HCT116 (cell line): Measurements from ENCODE around the gene TMEM201. TPM values are rescaled to one million over a fixed set of nuclear protein-coding genes. Genes with fewer than 3 reads are reported as not detected.

ENCODE experiments used
- ATAC-seq: fragments of 200-7000 bp; cut with Tn5 transposase; 2 replicates; pipeline ENCODE4 v1.9.1; 2020; ENCODE audit warnings: mild to moderate bottlenecking, moderate library complexity
- BruUV-seq: library from RNA; stranded (reverse); fragments of 400-500 nt; replicated peaks from 2 replicates; lab custom pipeline; 2021; lab: Mats Ljungman, UMichigan
- CTCF ChIA-PET: fragments of 300-600 bp; sonication (Branson Sonifier 250); formaldehyde crosslinking; loops from one replicate; lab custom pipeline; 2021; ENCODE audit warnings: antibody characterized with exemption; lab: Charles Lee
- POLR2A ChIA-PET: fragments of 300-600, 350-600 bp; sonication (Branson Sonifier 250); formaldehyde crosslinking; loops from one replicate; lab custom pipeline; 2021; ENCODE audit warnings: antibody characterized with exemption; lab: Charles Lee
- RAD21 ChIA-PET, 2 experiments: fragments of 300-600 bp; sonication (Branson Sonifier 250); formaldehyde crosslinking; loops; one replicate each; lab custom pipeline; 2023; ENCODE audit warnings: low total read pairs in 2 of 2; ENCODE audit not compliant: uncharacterized antibody in 2 of 2, unreplicated experiment in 2 of 2, low non-redundant PET in 1 of 2; lab: Charles Lee
- DNase-seq: peaks from one replicate; pipeline ENCODE4 v3.0.0-alpha.2; 2010; ENCODE audit warnings: low read depth, low spot score
- H2AFZ ChIP-seq: fragments of 200-600 bp; shearing (Covaris generic), sonication (generic); 2 replicates; pipeline ENCODE4 v1.6.1; 2017; ENCODE audit warnings: low read depth, mixed run types, mixed read lengths, antibody characterized with exemption, low read length; ENCODE audit not compliant: poor library complexity, severe bottlenecking
- H3K27ac ChIP-seq: 2 replicates; pipeline ENCODE4 v1.5.1; 2012; ENCODE audit warnings: low read depth, low read length
- H3K27me3 ChIP-seq: fragments of 200-600 bp; sonication (generic); 2 replicates; pipeline ENCODE4 v1.6.1; 2016; ENCODE audit warnings: mixed run types, low read length, mixed read lengths; ENCODE audit not compliant: insufficient read depth
- H3K36me3 ChIP-seq, 2 experiments: fragments of 200-500 bp in 1 of 2; fragments of 200-600 bp in 1 of 2; sonication (Bioruptor generic) in 1 of 2; sonication (generic) in 1 of 2; 2 replicates each; pipeline versions ENCODE4 v1.5.1 to v1.6.1; 2014 to 2016; ENCODE audit warnings: low read length in 2 of 2, inconsistent platforms in 1 of 2, mixed read lengths in 1 of 2, mixed run types in 1 of 2; ENCODE audit not compliant: insufficient read depth in 2 of 2, control insufficient read depth in 1 of 2
- H3K4me1 ChIP-seq, 2 experiments: fragments of 200-600 bp in 1 of 2; sonication (generic) in 1 of 2; 2 replicates each; pipeline versions ENCODE4 v1.5.1 to v1.6.1; 2012 to 2017; ENCODE audit warnings: low read length in 2 of 2, inconsistent platforms in 1 of 2, mild to moderate bottlenecking in 1 of 2, mixed read lengths in 1 of 2, mixed run types in 1 of 2, moderate library complexity in 1 of 2; ENCODE audit not compliant: insufficient read depth in 2 of 2, control insufficient read depth in 1 of 2
- H3K4me2 ChIP-seq: fragments of 200-600 bp; sonication (generic); 2 replicates; pipeline ENCODE4 v1.6.1; 2017; ENCODE audit warnings: mixed run types, low read length, mixed read lengths
- H3K4me3 ChIP-seq, 2 experiments: fragments of 200-600 bp in 1 of 2; sonication (generic) in 1 of 2; replicated peaks in 1 of 2; 2 replicates each; pipeline ENCODE4 v1.5.1; 2011 to 2016; ENCODE audit warnings: low read length in 2 of 2, control low read depth in 1 of 2, low read depth in 1 of 2, mild to moderate bottlenecking in 1 of 2, mixed read lengths in 1 of 2, mixed run types in 1 of 2
- H3K79me2 ChIP-seq: fragments of 200-600 bp; sonication (generic); 2 replicates; pipeline ENCODE4 v1.6.1; 2017; ENCODE audit warnings: mild to moderate bottlenecking, mixed run types, low read length, moderate library complexity, mixed read lengths; ENCODE audit not compliant: insufficient read depth
- H3K9ac ChIP-seq: fragments of 200-600 bp; sonication (generic); 2 replicates; pipeline ENCODE4 v1.6.1; 2016; ENCODE audit warnings: low read length, mixed read lengths
- H3K9me2 ChIP-seq: fragments of 200-600 bp; sonication (generic), shearing (Covaris generic); 2 replicates; pipeline ENCODE4 v1.6.1; 2017; ENCODE audit warnings: mixed run types, mild to moderate bottlenecking, moderate library complexity; ENCODE audit not compliant: insufficient read depth
- H3K9me3 ChIP-seq, 2 experiments: fragments of 200-500 bp in 1 of 2; fragments of 200-600 bp in 1 of 2; sonication (Bioruptor generic) in 1 of 2; sonication (generic) in 1 of 2; 2 replicates each; pipeline ENCODE4 v1.6.1; 2014 to 2017; ENCODE audit warnings: low read length in 2 of 2, mixed read lengths in 2 of 2, inconsistent platforms in 1 of 2, low read depth in 1 of 2, mild to moderate bottlenecking in 1 of 2, mixed run types in 1 of 2, moderate library complexity in 1 of 2; ENCODE audit not compliant: control insufficient read depth in 1 of 2, insufficient read depth in 1 of 2
- H4K20me1 ChIP-seq: fragments of 200-600 bp; sonication (generic), shearing (Covaris generic); 2 replicates; pipeline ENCODE4 v1.6.1; 2017; ENCODE audit warnings: mixed run types, mild to moderate bottlenecking, moderate library complexity; ENCODE audit not compliant: insufficient read depth
- CBX3 ChIP-seq: IDR thresholded peaks from 2 replicates; pipeline ENCODE4 v1.6.1; 2012; ENCODE audit warnings: low read depth
- EZH2phosphoT487 ChIP-seq: fragments of 200-600 bp; IDR thresholded peaks from 2 replicates; pipeline ENCODE4 v1.6.1; 2018; ENCODE audit warnings: antibody characterized with exemption, borderline replicate concordance
- POLR2AphosphoS5 ChIP-seq: IDR thresholded peaks from 2 replicates; pipeline ENCODE4 v1.6.1; 2011; ENCODE audit warnings: mild to moderate bottlenecking, low read depth, low read length, moderate library complexity
- RAD21 ChIP-seq: IDR thresholded peaks from 2 replicates; pipeline ENCODE4 v1.6.1; 2012; ENCODE audit warnings: low read depth, mild to moderate bottlenecking
- SIN3A ChIP-seq: IDR thresholded peaks from 2 replicates; pipeline ENCODE4 v1.6.1; 2012; ENCODE audit warnings: low read depth
- SP1 ChIP-seq: IDR thresholded peaks from 2 replicates; pipeline ENCODE4 v1.6.1; 2012; ENCODE audit warnings: low read depth
- SRF ChIP-seq: IDR thresholded peaks from 2 replicates; pipeline ENCODE4 v1.6.1; 2012; ENCODE audit warnings: low read depth
- ZFX ChIP-seq: fragments of 450-650 bp; IDR thresholded peaks from 2 replicates; pipeline ENCODE4 v1.6.1; 2017
- intact Hi-C: fragments of 100-400 bp; cut with micrococcal nuclease; formaldehyde crosslinking; loops from 2 replicates; pipeline ENCODE4 v1.10.0; 2022
- total RNA-seq: library from RNA; stranded (reverse); gene quantifications from one replicate; pipeline ENCODE4 v1.2.1, GENCODE V29; 2021; ENCODE audit not compliant: unreplicated experiment
- TF ChIP-seq, protein P1 (sequence below): IDR thresholded peaks from 2 replicates; pipeline ENCODE4 v1.6.1; 2012
- TF ChIP-seq, protein P2 (sequence below): IDR thresholded peaks from 2 replicates; pipeline ENCODE4 v1.6.1; 2012
- TF ChIP-seq, protein P3 (sequence below): IDR thresholded peaks from 2 replicates; pipeline ENCODE4 v1.6.1; 2012; ENCODE audit warnings: low read depth

TMEM201 gene
- total RNA-seq, 1 experiment from 2014 or later: 27.6 TPM

DNA sequence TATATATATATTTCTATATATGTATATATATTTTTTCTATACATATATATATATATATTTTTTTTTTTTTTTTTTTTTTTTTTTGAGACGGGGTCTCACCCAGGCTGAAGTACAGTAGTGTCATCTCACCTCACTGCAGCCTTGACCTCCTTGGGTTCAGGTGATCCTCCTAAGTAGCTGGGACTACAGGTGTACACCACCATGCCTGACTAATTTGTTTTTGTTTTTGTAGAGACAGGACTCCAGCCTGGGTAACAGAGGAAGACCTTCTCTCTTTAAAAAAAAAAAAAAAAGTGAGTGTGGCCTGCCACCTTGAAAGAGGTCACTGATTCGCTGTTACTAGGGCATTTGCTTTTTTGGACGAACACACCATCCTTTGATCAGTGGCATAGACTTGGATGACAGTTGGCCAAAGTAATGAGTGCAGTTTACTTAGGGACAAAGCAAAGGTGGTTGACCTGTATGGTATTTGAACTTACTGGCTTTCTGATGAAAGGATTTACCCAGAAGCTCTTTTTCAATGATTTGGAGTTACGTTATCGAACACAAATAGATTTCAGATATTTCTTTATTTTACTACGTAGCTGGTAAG is 38.7 kb upstream of the TMEM201 start:
- peaks cover 0 to 8% of the 10 kb centered on the region in 2 experiments; a peak in 2 of 4 replicates for H3K36me3 ChIP-seq
- no peaks in the 10 kb centered on the region for H3K9me2 ChIP-seq
- ChIA-PET RAD21 (no interaction called here), CTCF (no interaction called here), POLR2A (interaction anchor here (1.4 kb wide), 1 partner anchor 9 kb away, joined by 3 read pairs; no protein-coding TSS in a partner anchor)
- no peak overlapping the region for H3K4me2 ChIP-seq
- no peak for TF ChIP-seq CBX3
- TF ChIP-seq, protein P1, sequence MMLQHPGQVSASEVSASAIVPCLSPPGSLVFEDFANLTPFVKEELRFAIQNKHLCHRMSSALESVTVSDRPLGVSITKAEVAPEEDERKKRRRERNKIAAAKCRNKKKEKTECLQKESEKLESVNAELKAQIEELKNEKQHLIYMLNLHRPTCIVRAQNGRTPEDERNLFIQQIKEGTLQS: no peak
- no peak for TF ChIP-seq ZFX
- TF ChIP-seq SRF: no peak
- TF ChIP-seq SP1: no peak
- TF ChIP-seq POLR2AphosphoS5: no peak
- TF ChIP-seq, protein P2, sequence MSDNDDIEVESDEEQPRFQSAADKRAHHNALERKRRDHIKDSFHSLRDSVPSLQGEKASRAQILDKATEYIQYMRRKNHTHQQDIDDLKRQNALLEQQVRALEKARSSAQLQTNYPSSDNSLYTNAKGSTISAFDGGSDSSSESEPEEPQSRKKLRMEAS: no peak
- TF ChIP-seq RAD21: no peak
- TF ChIP-seq, protein P3, sequence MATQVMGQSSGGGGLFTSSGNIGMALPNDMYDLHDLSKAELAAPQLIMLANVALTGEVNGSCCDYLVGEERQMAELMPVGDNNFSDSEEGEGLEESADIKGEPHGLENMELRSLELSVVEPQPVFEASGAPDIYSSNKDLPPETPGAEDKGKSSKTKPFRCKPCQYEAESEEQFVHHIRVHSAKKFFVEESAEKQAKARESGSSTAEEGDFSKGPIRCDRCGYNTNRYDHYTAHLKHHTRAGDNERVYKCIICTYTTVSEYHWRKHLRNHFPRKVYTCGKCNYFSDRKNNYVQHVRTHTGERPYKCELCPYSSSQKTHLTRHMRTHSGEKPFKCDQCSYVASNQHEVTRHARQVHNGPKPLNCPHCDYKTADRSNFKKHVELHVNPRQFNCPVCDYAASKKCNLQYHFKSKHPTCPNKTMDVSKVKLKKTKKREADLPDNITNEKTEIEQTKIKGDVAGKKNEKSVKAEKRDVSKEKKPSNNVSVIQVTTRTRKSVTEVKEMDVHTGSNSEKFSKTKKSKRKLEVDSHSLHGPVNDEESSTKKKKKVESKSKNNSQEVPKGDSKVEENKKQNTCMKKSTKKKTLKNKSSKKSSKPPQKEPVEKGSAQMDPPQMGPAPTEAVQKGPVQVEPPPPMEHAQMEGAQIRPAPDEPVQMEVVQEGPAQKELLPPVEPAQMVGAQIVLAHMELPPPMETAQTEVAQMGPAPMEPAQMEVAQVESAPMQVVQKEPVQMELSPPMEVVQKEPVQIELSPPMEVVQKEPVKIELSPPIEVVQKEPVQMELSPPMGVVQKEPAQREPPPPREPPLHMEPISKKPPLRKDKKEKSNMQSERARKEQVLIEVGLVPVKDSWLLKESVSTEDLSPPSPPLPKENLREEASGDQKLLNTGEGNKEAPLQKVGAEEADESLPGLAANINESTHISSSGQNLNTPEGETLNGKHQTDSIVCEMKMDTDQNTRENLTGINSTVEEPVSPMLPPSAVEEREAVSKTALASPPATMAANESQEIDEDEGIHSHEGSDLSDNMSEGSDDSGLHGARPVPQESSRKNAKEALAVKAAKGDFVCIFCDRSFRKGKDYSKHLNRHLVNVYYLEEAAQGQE: no peak
- TF ChIP-seq EZH2phosphoT487: no peak
- TF ChIP-seq SIN3A: no peak
- H3K9me3 ChIP-seq: no peaks in the 10 kb centered on the region
- no TSS peak for BruUV-seq
- no peak overlapping the region for H3K9ac ChIP-seq
- no peak overlapping the region for H3K27ac ChIP-seq
- H3K4me1 ChIP-seq: peaks cover 7 to 24% of the 10 kb centered on the region in 2 experiments
- no peak overlapping the region for H3K4me3 ChIP-seq
- DNase-seq (no peak), ATAC-seq (no peak)
- intact Hi-C loops: no loop called here
- H4K20me1 ChIP-seq: peaks cover 13% of the 10 kb centered on the region
- peaks cover 91% of the 10 kb centered on the region for H3K79me2 ChIP-seq
- H2AFZ ChIP-seq: no peak overlapping the region
- no peaks in the 10 kb centered on the region for H3K27me3 ChIP-seq
